ENCODE results near the gene KLK3.
"Not testable (repeated sequence)": the region's sequence is repeated elsewhere in the genome, so short reads cannot be mapped to it uniquely, and the experiment has no call there.

KLK3 gene

DNA sequence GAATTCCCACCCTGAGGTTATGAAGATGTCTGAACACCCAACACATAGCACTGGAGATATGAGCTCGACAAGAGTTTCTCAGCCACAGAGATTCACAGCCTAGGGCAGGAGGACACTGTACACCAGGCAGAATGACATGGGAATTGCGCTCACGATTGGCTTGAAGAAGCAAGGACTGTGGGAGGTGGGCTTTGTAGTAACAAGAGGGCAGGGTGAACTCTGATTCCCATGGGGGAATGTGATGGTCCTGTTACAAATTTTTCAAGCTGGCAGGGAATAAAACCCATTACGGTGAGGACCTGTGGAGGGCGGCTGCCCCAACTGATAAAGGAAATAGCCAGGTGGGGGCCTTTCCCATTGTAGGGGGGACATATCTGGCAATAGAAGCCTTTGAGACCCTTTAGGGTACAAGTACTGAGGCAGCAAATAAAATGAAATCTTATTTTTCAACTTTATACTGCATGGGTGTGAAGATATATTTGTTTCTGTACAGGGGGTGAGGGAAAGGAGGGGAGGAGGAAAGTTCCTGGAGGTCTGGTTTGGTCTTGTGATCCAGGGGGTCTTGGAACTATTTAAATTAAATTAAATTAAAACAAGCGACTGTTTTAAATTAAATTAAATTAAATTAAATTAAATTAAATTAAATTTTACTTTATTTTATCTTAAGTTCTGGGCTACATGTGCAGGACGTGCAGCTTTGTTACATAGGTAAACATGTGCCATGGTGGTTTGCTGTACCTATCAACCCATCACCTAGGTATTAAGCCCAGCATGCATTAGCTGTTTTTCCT, 7.0 kb downstream of the KLK3 start:
- no peak for DNase-seq (ENCODE audit: low read depth)

DNA sequence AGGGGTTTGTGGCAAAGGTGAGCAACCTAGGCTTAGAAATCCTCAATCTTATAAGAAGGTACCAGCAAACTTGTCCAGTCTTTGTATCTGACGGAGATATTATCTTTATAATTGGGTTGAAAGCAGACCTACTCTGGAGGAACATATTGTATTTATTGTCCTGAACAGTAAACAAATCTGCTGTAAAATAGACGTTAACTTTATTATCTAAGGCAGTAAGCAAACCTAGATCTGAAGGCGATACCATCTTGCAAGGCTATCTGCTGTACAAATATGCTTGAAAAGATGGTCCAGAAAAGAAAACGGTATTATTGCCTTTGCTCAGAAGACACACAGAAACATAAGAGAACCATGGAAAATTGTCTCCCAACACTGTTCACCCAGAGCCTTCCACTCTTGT, 14.8 kb downstream of the KLK3 start:
- DNase-seq (ENCODE audit: low read depth): no peak

- DNase-seq (ENCODE audit: low read depth): no peak
These were observed 15.8 kb downstream of the KLK3 start for GRCh38 chr19:50870417-50871089.

DNA sequence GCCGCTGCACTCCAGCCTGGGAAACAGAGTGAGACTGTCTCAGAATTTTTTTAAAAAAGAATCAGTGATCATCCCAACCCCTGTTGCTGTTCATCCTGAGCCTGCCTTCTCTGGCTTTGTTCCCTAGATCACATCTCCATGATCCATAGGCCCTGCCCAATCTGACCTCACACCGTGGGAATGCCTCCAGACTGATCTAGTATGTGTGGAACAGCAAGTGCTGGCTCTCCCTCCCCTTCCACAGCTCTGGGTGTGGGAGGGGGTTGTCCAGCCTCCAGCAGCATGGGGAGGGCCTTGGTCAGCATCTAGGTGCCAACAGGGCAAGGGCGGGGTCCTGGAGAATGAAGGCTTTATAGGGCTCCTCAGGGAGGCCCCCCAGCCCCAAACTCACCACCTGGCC, 18.3 kb downstream of the KLK3 start, which contains the start of gene KLK2:
Gene KLK2, plus strand, starts transcription at position 384 of the 400 bp plus-strand sequence. CDS start 35 bp downstream, outside the sequence.
- no peak for DNase-seq (ENCODE audit: low read depth)

DNA sequence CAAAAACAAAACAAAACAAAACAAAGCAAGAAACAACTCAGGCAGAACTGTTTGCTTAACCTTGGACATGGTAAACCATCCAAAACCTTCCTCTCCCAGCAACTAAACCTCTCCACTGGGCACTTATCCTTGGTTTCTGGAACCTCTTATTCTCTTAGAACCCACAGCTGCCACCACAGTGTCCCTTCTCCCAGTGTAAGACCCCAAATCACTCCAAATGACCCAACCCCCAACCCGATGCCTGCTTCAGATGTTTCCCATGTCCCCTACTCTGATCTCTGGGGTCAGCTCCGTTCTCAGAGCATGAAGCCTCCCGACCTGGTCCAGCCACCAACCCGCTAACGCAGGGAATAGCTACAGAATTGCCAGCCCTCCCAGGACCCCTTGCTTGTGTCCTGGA, 19.5 kb downstream of the KLK3 start:
- DNase-seq (ENCODE audit: low read depth): no peak

- no peak for DNase-seq (ENCODE audit: low read depth)
These were observed 21.2 kb downstream of the KLK3 start for GRCh38 chr19:50875795-50876422.

GRCh38 chr19:50876456-50876855, 21.7 kb downstream of the KLK3 start:
- DNase-seq (ENCODE audit: low read depth): no peak

- no peak for DNase-seq (ENCODE audit: low read depth)
These were observed 22.6 kb downstream of the KLK3 start for GRCh38 chr19:50877338-50877737.

GRCh38 chr19:50878851-50879250, 24.1 kb downstream of the KLK3 start:
- no peak for DNase-seq (ENCODE audit: low read depth)

GRCh38 chr19:50880241-50880640, 25.5 kb downstream of the KLK3 start:
- DNase-seq (ENCODE audit: low read depth): no peak

- DNase-seq (ENCODE audit: low read depth): no peak
These were observed 27.5 kb downstream of the KLK3 start for GRCh38 chr19:50882188-50882587.

GRCh38 chr19:50889638-50890037, 34.9 kb downstream of the KLK3 start:
- DNase-seq (ENCODE audit: low read depth): no peak

DNA sequence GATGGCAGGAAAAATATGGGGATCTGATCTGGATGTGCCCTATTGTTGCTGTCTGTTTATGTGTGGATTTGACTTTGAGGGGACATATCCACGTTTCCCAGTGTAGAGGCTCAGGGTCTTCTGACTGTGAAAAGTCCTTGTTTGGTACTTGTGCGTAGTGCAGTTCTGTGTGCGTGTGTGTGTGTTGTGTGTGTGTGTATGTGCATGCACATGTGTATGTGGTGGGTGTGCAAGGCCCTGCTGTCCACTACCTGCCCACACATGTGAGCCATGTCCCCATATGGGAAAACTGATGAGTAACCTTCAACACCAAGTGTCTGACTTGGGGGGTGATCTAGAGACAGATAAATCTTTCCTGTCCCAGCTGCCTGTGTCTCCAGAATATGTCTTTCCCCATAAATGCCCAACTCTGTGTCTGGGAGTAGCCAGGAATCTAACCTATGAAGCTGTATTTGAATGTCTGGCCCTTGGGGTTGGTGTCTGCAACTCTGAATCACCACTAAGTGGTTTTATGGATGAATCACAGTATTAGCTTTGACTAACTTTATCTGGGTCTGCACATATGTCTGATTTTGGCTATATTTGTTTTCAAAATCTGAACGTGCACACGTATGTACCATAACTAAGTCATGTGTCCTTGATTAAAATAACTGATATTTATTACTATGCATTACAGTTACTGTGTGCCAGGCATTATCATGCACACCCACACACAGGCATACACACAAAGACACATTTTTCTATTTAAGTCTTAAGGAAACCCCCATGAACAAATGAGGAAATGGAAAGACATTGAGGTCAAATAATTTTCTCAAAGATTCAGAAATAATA, 35.9 kb downstream of the KLK3 start:
- DNase-seq (ENCODE audit: low read depth): peak; percentile 8

GRCh38 chr19:50891253-50891625, 36.5 kb downstream of the KLK3 start:
- no peak for DNase-seq (ENCODE audit: low read depth)

DNA sequence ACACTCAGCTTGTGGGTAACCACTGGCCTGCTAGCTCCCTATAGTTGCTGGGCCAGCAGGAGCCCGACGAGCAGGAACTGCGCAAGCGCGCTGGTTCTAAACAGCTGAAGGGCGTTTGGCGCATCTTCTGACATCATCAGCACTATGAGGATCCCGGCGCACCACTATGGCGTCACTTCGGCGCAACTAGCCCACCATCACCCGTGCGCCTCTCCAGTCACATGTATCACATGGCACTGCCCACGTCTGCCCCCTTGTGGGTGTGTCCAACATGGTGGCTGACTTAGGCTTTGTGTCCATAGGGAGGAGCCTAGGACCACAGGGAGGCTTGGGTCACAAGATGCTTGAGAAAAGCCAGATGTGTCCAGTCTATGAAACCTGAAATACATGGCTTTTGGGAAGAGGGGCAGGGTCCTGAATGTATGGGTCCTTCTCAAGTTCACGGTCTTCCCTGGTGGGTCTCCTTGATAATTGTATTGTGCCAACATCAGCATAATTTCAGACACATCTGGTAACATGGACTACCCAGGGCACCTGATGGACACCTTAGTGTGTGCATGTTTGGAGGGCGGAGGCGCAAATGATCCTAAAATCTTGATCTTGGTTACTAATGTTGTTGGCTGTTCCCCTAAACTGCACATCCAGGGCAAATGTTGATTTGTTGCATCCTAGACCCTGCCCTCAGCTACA, 38.5 kb downstream of the KLK3 start:
- no peak for DNase-seq (ENCODE audit: low read depth)

- no peak for DNase-seq (ENCODE audit: low read depth)
These were observed 40.0 kb downstream of the KLK3 start for GRCh38 chr19:50894478-50895356.

GRCh38 chr19:50896089-50896590, 41.4 kb downstream of the KLK3 start:
- not testable (repeated sequence) for DNase-seq (ENCODE audit: low read depth)

- DNase-seq (ENCODE audit: low read depth): peak; percentile 9
These were observed 42.0 kb downstream of the KLK3 start for GRCh38 chr19:50896591-50897190.

DNA sequence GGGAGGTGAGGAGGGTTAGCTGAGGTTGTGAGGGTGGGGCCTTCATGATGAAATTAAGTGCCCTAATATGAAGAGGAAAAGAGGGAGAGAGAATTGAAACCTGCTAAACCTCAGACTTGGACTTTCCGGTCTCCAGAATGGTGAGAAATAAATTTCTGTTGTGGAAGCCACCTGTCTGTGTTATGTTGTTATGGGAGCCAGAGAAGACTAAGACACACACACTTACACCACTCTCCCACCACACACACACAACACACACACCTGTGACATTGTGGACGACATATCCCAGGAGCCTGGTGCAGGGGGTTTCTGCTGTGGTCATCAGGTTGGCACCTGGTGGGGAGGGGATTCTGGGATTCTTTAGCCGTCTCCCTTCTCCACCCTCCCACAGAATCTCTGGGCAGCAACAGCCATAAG, 42.5 kb downstream of the KLK3 start:
- DNase-seq (ENCODE audit: low read depth): no peak

GRCh38 chr19:50897612-50898011, 42.9 kb downstream of the KLK3 start:
- no peak for DNase-seq (ENCODE audit: low read depth)

Data from stromal cell of bone marrow (primary cell).